ENCODE data around the gene TTLL12. TPM values are rescaled to one million over a fixed set of nuclear protein-coding genes. Genes with fewer than 3 reads are reported as not detected.

TTLL12 gene
- polyA plus RNA-seq, 1 donor (not counting 4 experiments of a cell fraction or from before 2014, with no cell fraction given) = 22.1 TPM

GRCh38 chr22:43126501-43127165 lies 60.3 kb downstream of the TTLL12 start:
- Histone ChIP-seq H3K9me1 (ENCODE audit: control insufficient read depth, extremely low read depth, insufficient read depth, low read length) (no peaks in the 10 kb centered on the region), H3K9me3 (ENCODE audit: control insufficient read depth, low read depth, low read length) (no peaks in the 10 kb centered on the region), H3K4me1 (ENCODE audit: control insufficient read depth, extremely low read depth, insufficient read depth, low read length) (peaks cover 31% of the 10 kb centered on the region), H4K20me1 (ENCODE audit: control insufficient read depth, extremely low read depth, insufficient read depth, low read length) (no peaks in the 10 kb centered on the region), H3K4me2 (ENCODE audit: control insufficient read depth, extremely low read depth, insufficient read depth, low read depth, low read length) (peak overlapping the region; percentile 92), H3K4me3 (ENCODE audit: control insufficient read depth in 2 of 3, extremely low read depth in 1 of 3, insufficient read depth in 2 of 3, low read depth in 1 of 3, low read length in 3 of 3) (peak overlapping the region; percentile 1 to 57 (median 48)), H3K36me3 (ENCODE audit: control insufficient read depth in 2 of 2, extremely low read depth in 1 of 2, insufficient read depth in 2 of 2, low read length in 2 of 2) (peaks cover 5 to 8% of the 10 kb centered on the region in 2 experiments), H3K27me3 (ENCODE audit: control insufficient read depth, extremely low read depth, insufficient read depth, low read length) (no peaks in the 10 kb centered on the region), H3K27ac (ENCODE audit: control insufficient read depth, insufficient read depth, low read length) (peak overlapping the region; percentile 96), H3K79me2 (ENCODE audit: control insufficient read depth, insufficient read depth, low read length) (no peaks in the 10 kb centered on the region), H2AFZ (ENCODE audit: control insufficient read depth, low read length) (no peak overlapping the region), H3K9ac (ENCODE audit: control insufficient read depth, extremely low read depth, insufficient read depth, low read length) (peak overlapping the region; percentile 83)
- DNase-seq (ENCODE audit: low read depth, low spot score) (peak; percentile 89), FAIRE-seq (peak; percentile 88)
- dilution Hi-C loops (cut with MboI; ENCODE audit: extremely low pct_ligation_motif_present, low sequenced_read_pairs) = no loop called here
- TF ChIP-seq EZH2 (IDR thresholded peaks at IDR 0.05; ENCODE audit: low read length) (no peak), CTCF (optimal IDR thresholded peaks at IDR 0.05 in 1 of 3, IDR thresholded peaks at IDR 0.05 in 1 of 3, conservative IDR thresholded peaks at IDR 0.05 in 1 of 3; ENCODE audit: extremely low read depth in 1 of 3, insufficient read depth in 2 of 3, low read length in 3 of 3) (no peak)

GRCh38 chr22:43118953-43119458 lies 67.9 kb downstream of the TTLL12 start:
- Histone ChIP-seq H3K9me3 (ENCODE audit: control insufficient read depth, low read depth, low read length) (no peaks in the 10 kb centered on the region), H2AFZ (ENCODE audit: control insufficient read depth, low read length) (no peak overlapping the region), H3K79me2 (ENCODE audit: control insufficient read depth, insufficient read depth, low read length) (peaks cover 9% of the 10 kb centered on the region), H3K27me3 (ENCODE audit: control insufficient read depth, extremely low read depth, insufficient read depth, low read length) (no peaks in the 10 kb centered on the region), H3K9ac (ENCODE audit: control insufficient read depth, extremely low read depth, insufficient read depth, low read length) (no peak overlapping the region), H3K4me1 (ENCODE audit: control insufficient read depth, extremely low read depth, insufficient read depth, low read length) (no peaks in the 10 kb centered on the region), H3K36me3 (ENCODE audit: control insufficient read depth in 2 of 2, extremely low read depth in 1 of 2, insufficient read depth in 2 of 2, low read length in 2 of 2) (no peaks in the 10 kb centered on the region), H3K4me2 (ENCODE audit: control insufficient read depth, extremely low read depth, insufficient read depth, low read depth, low read length) (no peak overlapping the region), H3K9me1 (ENCODE audit: control insufficient read depth, extremely low read depth, insufficient read depth, low read length) (no peaks in the 10 kb centered on the region), H3K4me3 (ENCODE audit: control insufficient read depth in 2 of 3, extremely low read depth in 1 of 3, insufficient read depth in 2 of 3, low read depth in 1 of 3, low read length in 3 of 3) (no peak overlapping the region), H3K27ac (ENCODE audit: control insufficient read depth, insufficient read depth, low read length) (no peak overlapping the region), H4K20me1 (ENCODE audit: control insufficient read depth, extremely low read depth, insufficient read depth, low read length) (no peaks in the 10 kb centered on the region)
- TF ChIP-seq EZH2 (IDR thresholded peaks at IDR 0.05; ENCODE audit: low read length) (no peak), CTCF (optimal IDR thresholded peaks at IDR 0.05 in 1 of 3, IDR thresholded peaks at IDR 0.05 in 1 of 3, conservative IDR thresholded peaks at IDR 0.05 in 1 of 3; ENCODE audit: extremely low read depth in 1 of 3, insufficient read depth in 2 of 3, low read length in 3 of 3) (no peak)
- dilution Hi-C loops (cut with MboI; ENCODE audit: extremely low pct_ligation_motif_present, low sequenced_read_pairs) = no loop called here
- FAIRE-seq (no peak), DNase-seq (ENCODE audit: low read depth, low spot score) (no peak)

Data from keratinocyte (primary cell).